Retinal pigment epithelial cell (primary cell): ENCODE measurements around the gene PICK1.

Experiments used
- DNase-seq: peaks from one replicate; pipeline ENCODE4 v3.0.0-alpha.2; 2010; ENCODE audit warnings: low read depth
- H3K4me3 ChIP-seq: 2 replicates; pipeline ENCODE4 v1.5.1; 2011; ENCODE audit warnings: mild to moderate bottlenecking, low read length, control low read depth, moderate library complexity
- CTCF ChIP-seq: conservative IDR thresholded peaks from 2 replicates; pipeline ENCODE4 v1.5.1; 2011; ENCODE audit warnings: low read depth, low read length, control low read depth, inconsistent platforms

The PICK1 gene

GRCh38 chr22:38065539-38065938, 8.3 kb downstream of the PICK1 start:
- no peak for DNase-seq
- no peak for TF ChIP-seq CTCF
- H3K4me3 ChIP-seq: no peak overlapping the region

GRCh38 chr22:38066381-38067027, 9.3 kb downstream of the PICK1 start:
- no peak overlapping the region for H3K4me3 ChIP-seq
- no peak for DNase-seq
- no peak for TF ChIP-seq CTCF

- no peak for DNase-seq
- no peak overlapping the region for H3K4me3 ChIP-seq
- TF ChIP-seq CTCF: no peak
These were observed 9.8 kb downstream of the PICK1 start for GRCh38 chr22:38067028-38067415.

- DNase-seq: no peak
- no peak overlapping the region for H3K4me3 ChIP-seq
- no peak for TF ChIP-seq CTCF
These were observed 10.7 kb downstream of the PICK1 start for GRCh38 chr22:38067761-38068360.

- H3K4me3 ChIP-seq: no peak overlapping the region
- TF ChIP-seq CTCF: no peak
- no peak for DNase-seq
These were observed 11.6 kb downstream of the PICK1 start for GRCh38 chr22:38068641-38069371.

GRCh38 chr22:38069372-38070249, 12.4 kb downstream of the PICK1 start:
- peak; percentile 50 for TF ChIP-seq CTCF
- DNase-seq: no peak
- H3K4me3 ChIP-seq: no peak overlapping the region
